ENCODE results near the gene FBLL1.
"Not testable (repeated sequence)": the region's sequence is repeated elsewhere in the genome, so short reads cannot be mapped to it uniquely, and the experiment has no call there.

- TF ChIP-seq, protein P1, sequence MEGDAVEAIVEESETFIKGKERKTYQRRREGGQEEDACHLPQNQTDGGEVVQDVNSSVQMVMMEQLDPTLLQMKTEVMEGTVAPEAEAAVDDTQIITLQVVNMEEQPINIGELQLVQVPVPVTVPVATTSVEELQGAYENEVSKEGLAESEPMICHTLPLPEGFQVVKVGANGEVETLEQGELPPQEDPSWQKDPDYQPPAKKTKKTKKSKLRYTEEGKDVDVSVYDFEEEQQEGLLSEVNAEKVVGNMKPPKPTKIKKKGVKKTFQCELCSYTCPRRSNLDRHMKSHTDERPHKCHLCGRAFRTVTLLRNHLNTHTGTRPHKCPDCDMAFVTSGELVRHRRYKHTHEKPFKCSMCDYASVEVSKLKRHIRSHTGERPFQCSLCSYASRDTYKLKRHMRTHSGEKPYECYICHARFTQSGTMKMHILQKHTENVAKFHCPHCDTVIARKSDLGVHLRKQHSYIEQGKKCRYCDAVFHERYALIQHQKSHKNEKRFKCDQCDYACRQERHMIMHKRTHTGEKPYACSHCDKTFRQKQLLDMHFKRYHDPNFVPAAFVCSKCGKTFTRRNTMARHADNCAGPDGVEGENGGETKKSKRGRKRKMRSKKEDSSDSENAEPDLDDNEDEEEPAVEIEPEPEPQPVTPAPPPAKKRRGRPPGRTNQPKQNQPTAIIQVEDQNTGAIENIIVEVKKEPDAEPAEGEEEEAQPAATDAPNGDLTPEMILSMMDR (IDR thresholded peaks at IDR 0.05; ENCODE audit: low read depth, low read length): not testable (repeated sequence)
- TF ChIP-seq POLR2A (IDR thresholded peaks at IDR 0.05; ENCODE audit: extremely low read depth, insufficient read length): not testable (repeated sequence)
Measured at GRCh38 chr5:168573663-168574062, 44.6 kb downstream of the FBLL1 start.

All from NB4 (cell line).